Activated B cell treated with CpG ODN at 0.5 μM for 24 hours (primary cell): Measurements from ENCODE around the gene MCMBP. TPM values are rescaled to one million over a fixed set of nuclear protein-coding genes. Genes with fewer than 3 reads are reported as not detected.
"Not testable (repeated sequence)": the region's sequence is repeated elsewhere in the genome, so short reads cannot be mapped to it uniquely, and the experiment has no call there.

Source experiments
- ATAC-seq: fragments of 200-7000 bp; cut with Tn5 transposase; one replicate; pipeline ENCODE4 v1.10.0; 2021; ENCODE audit warnings: low read depth, mild to moderate bottlenecking, moderate library complexity
- CTCF ChIA-PET: fragments of 350-600 bp; sonication (Branson Sonifier 250); formaldehyde crosslinking; loops from one replicate; lab custom pipeline; 2021; ENCODE audit warnings: antibody characterized with exemption; lab: Charles Lee
- POLR2A ChIA-PET: fragments of 350-600 bp; sonication (Branson Sonifier 250); formaldehyde crosslinking; loops from one replicate; lab custom pipeline; 2021; ENCODE audit warnings: antibody characterized with exemption; lab: Charles Lee
- DNase-seq: peaks from one replicate; pipeline ENCODE4 v3.0.0; 2022
- H3K27ac Mint-ChIP-seq: one replicate; pipeline ENCODE4 v1.8.0; 2020; ENCODE audit warnings: mixed read lengths
- H3K27me3 Mint-ChIP-seq: one replicate; pipeline ENCODE4 v1.8.0; 2021; ENCODE audit warnings: mixed read lengths
- H3K36me3 Mint-ChIP-seq: one replicate; pipeline ENCODE4 v1.8.0; 2021; ENCODE audit warnings: low read depth, mixed read lengths
- H3K4me1 Mint-ChIP-seq: one replicate; pipeline ENCODE4 v1.8.0; 2021; ENCODE audit warnings: mixed read lengths
- H3K4me3 Mint-ChIP-seq: one replicate; pipeline ENCODE4 v1.8.0; 2020; ENCODE audit warnings: mild to moderate bottlenecking, mixed read lengths
- H3K9me3 Mint-ChIP-seq: one replicate; pipeline ENCODE4 v1.8.0; 2020; ENCODE audit warnings: mixed read lengths
- CTCF ChIP-seq: fragments of 200-600 bp; IDR thresholded peaks from one replicate; pipeline ENCODE4 v1.8.0; 2022; ENCODE audit warnings: antibody characterized with exemption, mild to moderate bottlenecking
- intact Hi-C: fragments of 100-400 bp; cut with micrococcal nuclease; formaldehyde crosslinking; loops from one replicate; pipeline ENCODE4 v1.15.1; 2024
- total RNA-seq: library from RNA; stranded (reverse); gene quantifications from 2 replicates; pipeline ENCODE4 v1.2.3, GENCODE V29; 2022

MCMBP gene
- total RNA-seq, 1 donor from 2014 or later: 41.9 TPM

GRCh38 chr10:119801998-119802538, 70.6 kb downstream of the MCMBP start:
- Mint-ChIP-seq H3K27ac (peak overlapping the region; percentile 37), H3K36me3 (peaks cover 56% of the 10 kb centered on the region), H3K27me3 (no peaks in the 10 kb centered on the region), H3K4me3 (no peak overlapping the region), H3K4me1 (peaks cover 21% of the 10 kb centered on the region), H3K9me3 (no peaks in the 10 kb centered on the region)
- intact Hi-C loops: loop anchor here (5.0 kb wide), 1 partner anchor 50 kb away; no protein-coding TSS in a partner anchor
- no peak for ATAC-seq
- ChIA-PET POLR2A (interaction anchor here (1.1 kb wide), 1 partner anchor 13 kb away, joined by 4 read pairs; no protein-coding TSS in a partner anchor), CTCF (no interaction called here)
- DNase-seq: no peak
- TF ChIP-seq CTCF: no peak

GRCh38 chr10:119801176-119801575, 71.5 kb downstream of the MCMBP start:
- Mint-ChIP-seq H3K9me3 (no peaks in the 10 kb centered on the region), H3K27ac (no peak overlapping the region), H3K27me3 (no peaks in the 10 kb centered on the region), H3K36me3 (peaks cover 59% of the 10 kb centered on the region), H3K4me3 (no peak overlapping the region), H3K4me1 (peaks cover 21% of the 10 kb centered on the region)
- POLR2A ChIA-PET: interaction anchor here (0.5 kb wide), 1 partner anchor 49 kb away, joined by 7 read pairs; no protein-coding TSS in a partner anchor
- CTCF ChIA-PET: no interaction called here
- ATAC-seq: no peak
- no peak for DNase-seq
- no peak for TF ChIP-seq CTCF
- intact Hi-C loops: loop anchor here (5.0 kb wide), 1 partner anchor 49 kb away; no protein-coding TSS in a partner anchor

GRCh38 chr10:119796039-119796438, 76.6 kb downstream of the MCMBP start:
- ATAC-seq: no peak
- CTCF ChIA-PET: no interaction called here

GRCh38 chr10:119795101-119795500, 77.5 kb downstream of the MCMBP start:
- POLR2A ChIA-PET, H3K27ac Mint-ChIP-seq, H3K4me3 Mint-ChIP-seq, intact Hi-C loops, H3K4me1 Mint-ChIP-seq, H3K27me3 Mint-ChIP-seq, ATAC-seq, H3K9me3 Mint-ChIP-seq, CTCF ChIA-PET, DNase-seq: not testable (repeated sequence)
- H3K36me3 Mint-ChIP-seq: peaks cover 52% of the 10 kb centered on the region

More at GRCh38 chr10:119796039-119796438, 76.6 kb downstream of the MCMBP start:
- no peak for TF ChIP-seq CTCF
- no peak for DNase-seq
- Mint-ChIP-seq H3K9me3 (no peaks in the 10 kb centered on the region), H3K36me3 (peaks cover 54% of the 10 kb centered on the region), H3K27ac (no peak overlapping the region), H3K4me3 (no peak overlapping the region), H3K4me1 (peaks cover 10% of the 10 kb centered on the region), H3K27me3 (no peaks in the 10 kb centered on the region)
- intact Hi-C loops: no loop called here
- POLR2A ChIA-PET: no interaction called here

- no peak overlapping the region for H3K4me3 Mint-ChIP-seq
- ATAC-seq: no peak
- H3K27ac Mint-ChIP-seq: no peak overlapping the region
- no peak for DNase-seq
- H3K9me3 Mint-ChIP-seq: no peaks in the 10 kb centered on the region
- ChIA-PET CTCF (interaction anchor here (0.7 kb wide), 1 partner anchor 746 kb away, joined by 4 read pairs; no protein-coding TSS in a partner anchor), POLR2A (no interaction called here)
- H3K4me1 Mint-ChIP-seq: peaks cover 51% of the 10 kb centered on the region
- H3K27me3 Mint-ChIP-seq: no peaks in the 10 kb centered on the region
- TF ChIP-seq CTCF: no peak
- intact Hi-C loops: no loop called here
- H3K36me3 Mint-ChIP-seq: peaks cover 28% of the 10 kb centered on the region
Observed at GRCh38 chr10:119786117-119786769, 86.4 kb downstream of the MCMBP start.
